Stimulated activated CD4-positive, alpha-beta T cell treated with anti-CD3 and anti-CD28 coated beads, Interleukin-1b, Interleukin-23, amount 100 ng/mL, for 1 hour (primary cell): ENCODE measurements around the gene DAND5.

Experiments
- DNase-seq, 2 donors: peaks; one replicate each; pipeline ENCODE4 v3.0.0-alpha.2; 2020; ENCODE audit warnings: low read depth in 2 of 2

Gene DAND5

DNA sequence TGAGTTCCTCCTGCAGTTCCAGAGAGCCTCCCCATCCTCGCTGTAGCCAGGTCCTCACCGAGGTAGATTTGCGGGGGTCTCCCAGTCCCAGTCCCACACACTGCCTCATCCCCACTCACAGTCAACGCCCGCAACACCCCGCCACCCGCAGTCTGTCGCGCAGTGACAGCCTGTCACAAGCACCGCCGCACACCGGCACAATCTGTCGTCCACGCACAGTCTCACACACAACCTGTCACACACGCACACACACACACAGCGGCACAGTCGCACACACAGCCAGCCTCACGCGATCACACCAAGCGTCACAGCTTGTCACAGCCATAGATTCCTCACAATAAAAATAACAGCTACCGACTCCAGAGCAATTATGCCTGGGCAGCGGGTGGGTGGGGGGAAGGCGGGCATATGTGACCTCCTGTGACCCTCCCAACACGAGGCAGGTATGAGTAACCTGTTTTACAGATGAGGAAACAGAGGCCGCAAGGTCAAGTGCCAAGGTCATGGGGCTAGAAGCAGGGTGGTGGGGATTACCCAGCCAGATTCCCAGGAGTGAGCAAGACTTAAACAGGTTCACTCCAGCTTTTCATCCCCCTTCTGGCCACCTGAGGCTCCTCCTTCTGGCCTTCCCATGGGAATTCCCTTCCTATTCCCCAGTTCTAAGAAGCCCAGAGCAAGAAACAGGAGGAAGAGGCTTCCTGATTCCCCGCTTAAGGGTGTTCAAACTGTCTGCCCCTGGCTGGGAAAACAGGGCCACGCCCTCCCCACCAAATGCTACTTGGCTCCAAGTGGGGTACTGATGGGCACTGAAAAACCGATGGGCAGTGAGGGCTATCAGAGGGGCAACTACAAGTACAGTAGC lies 39.8 kb downstream of the DAND5 start:
- no peak for DNase-seq

GRCh38 chr19:13010038-13010991 lies 40.9 kb downstream of the DAND5 start:
- DNase-seq, result no peak

DNA sequence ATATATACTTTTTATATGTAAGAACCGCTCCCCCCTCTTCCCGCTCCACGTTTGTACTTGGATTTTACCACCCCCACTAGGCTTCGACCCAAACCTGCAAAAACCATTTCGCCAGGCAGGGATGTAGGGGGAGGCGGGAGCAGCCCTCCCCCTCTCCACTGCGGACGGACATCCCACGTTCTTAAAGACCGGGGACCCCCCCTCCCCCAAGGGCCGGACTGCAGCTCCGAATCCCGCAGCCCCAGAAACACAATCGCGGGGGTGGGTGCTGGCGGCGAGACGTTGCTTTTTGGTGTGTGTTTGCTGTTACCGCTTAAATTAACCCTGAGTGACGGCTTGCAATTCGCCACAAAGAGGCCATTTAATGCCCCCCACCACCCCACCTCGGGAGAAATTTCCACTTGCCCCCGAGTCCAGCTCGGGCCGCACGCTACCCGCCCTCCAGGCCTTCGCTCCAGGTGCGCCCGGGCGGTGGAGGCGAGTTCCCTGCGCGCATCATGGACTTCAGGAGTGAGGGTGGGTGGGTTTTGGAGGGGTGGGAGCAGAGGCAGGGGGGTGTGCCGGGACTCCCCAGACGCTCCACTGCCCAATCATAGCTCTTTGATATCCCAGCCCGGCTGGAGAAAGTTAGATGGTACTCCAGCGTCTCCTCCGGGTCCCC lies 41.7 kb downstream of the DAND5 start:
- no peak for DNase-seq

DNA sequence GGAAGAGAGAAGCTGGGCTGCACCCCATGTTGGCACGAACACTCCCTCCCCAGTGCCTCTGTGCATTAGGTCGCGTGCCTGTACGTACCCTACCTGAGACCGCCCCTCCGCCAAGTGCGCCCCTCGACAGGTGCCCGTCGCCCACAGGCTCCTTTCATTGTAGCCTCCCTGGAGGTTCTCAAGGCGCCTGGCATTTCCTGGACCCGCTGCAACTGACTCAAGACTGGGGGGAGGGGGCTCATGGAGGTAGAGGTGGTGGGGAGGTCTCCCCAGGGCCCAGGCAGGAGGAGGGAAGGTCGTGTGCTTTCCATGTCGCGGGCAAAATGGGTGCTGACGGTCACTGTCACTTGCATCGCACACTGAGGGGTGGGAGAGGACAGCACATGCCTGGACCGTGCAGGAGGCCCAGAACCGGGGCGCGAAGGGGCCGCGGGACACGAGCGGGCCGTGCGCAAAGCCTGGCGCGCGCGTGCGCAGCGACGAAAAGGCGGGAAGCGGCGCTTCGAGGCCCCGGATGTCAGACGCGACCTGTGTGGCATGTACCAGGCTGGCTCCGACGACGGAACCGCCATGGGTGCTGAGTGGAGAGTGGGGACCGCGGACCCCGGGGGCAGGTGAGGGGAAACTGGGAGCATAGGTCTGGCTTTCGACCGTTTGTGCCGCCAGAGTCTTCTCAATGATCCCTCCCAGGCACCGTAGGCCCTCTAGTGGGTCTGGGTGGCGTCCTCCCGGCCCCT lies 42.4 kb downstream of the DAND5 start:
- DNase-seq, result no peak

DNA sequence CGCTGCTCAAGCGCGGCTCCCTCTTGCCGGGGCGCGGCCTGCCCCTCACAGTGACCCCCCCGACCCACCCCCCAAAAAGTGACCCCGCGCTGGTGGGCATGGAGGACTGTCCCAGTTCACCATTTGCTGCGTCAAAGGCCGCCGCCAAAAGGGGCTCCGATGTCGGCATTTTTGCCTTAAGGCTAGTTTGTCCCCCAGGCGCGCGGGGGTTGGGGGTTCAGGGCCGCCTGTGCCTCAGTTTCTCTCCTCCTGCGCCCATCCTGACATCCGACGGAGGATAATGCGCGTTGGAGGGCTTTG lies 43.0 kb downstream of the DAND5 start:
- DNase-seq, result no peak

GRCh38 chr19:13012690-13013608 lies 43.6 kb downstream of the DAND5 start:
- no peak for DNase-seq

DNA sequence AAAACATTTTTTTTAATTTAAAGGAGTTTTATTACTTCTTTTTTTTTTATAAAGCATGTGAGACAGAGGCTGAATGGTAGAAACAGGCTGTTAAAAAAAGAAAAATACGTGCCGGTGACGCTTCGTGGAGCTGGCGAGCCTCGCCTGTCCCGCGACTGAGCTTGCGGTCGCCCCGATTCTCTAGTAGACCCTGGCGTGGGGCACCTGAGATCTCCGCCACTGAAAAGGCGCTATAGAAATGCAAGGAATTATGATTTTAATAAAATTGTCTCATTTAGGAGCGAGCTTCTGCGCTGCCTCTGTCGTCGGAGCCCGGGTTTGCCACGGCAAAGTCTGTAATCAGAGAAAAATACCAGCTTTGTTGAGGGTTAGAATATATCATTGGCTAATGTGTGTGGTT lies 44.3 kb downstream of the DAND5 start:
- no peak for DNase-seq

DNA sequence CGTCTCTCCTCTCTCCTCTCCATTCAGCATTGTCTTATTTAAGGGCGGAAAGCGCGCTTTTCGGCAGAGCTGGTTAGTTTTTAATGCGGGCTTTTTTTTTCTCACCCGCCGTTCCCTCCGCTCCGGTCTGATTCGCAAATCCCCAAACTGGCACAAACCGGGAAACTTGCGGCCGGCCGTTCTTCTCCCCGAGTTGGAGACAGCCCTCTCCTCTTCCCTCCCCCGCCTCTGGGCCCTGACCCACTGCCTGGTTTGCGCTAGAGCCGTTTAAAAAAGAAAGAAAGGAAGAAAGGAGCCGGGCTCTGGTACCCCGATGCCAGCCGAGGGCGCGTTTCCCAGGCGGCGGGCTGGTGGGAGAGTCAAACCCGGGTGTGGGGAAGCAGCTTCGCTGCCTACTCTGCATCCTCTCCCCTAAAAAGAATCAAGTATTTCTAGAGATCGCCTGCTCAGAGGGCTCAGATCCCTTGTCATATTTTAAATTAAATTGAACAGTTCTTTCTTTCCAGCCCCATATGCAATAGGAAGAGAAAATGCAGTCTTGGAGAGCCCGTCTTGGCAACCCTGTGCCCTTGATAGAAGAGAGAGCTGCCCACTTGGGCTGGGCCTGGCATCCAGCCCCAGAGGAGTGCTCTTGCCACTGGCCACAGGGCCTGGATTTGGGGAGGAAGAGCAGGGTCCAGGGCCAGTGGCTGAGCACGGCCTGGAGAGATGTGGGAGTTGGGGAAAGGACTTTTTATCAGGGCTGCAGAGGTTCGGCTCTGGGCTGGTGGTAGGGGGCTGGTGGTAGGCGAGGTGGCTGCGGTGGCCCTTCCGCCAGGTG lies 44.9 kb downstream of the DAND5 start:
- DNase-seq, result no peak

DNA sequence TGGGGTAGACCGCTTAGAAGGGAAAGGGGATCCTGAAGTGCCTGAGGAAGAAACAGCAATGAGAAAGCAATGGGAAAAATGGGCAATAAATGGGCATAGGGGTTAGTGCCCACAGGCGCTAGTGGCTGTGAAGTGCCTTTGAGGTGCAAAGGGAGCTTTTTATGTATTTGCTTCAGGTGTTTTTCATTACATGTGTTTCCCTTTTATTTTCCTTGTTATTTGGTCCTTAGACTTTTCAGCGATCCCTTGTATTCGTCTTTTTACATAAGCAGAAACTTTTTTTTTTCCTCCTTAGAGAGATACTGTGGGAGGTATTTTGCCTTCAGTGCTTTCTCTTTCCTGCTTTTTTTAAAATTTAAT lies 45.5 kb downstream of the DAND5 start:
- no peak for DNase-seq

- DNase-seq, result no peak
Measured at GRCh38 chr19:13015361-13016223, 46.2 kb downstream of the DAND5 start.

GRCh38 chr19:13016245-13016627 lies 46.9 kb downstream of the DAND5 start:
- no peak for DNase-seq

DNA sequence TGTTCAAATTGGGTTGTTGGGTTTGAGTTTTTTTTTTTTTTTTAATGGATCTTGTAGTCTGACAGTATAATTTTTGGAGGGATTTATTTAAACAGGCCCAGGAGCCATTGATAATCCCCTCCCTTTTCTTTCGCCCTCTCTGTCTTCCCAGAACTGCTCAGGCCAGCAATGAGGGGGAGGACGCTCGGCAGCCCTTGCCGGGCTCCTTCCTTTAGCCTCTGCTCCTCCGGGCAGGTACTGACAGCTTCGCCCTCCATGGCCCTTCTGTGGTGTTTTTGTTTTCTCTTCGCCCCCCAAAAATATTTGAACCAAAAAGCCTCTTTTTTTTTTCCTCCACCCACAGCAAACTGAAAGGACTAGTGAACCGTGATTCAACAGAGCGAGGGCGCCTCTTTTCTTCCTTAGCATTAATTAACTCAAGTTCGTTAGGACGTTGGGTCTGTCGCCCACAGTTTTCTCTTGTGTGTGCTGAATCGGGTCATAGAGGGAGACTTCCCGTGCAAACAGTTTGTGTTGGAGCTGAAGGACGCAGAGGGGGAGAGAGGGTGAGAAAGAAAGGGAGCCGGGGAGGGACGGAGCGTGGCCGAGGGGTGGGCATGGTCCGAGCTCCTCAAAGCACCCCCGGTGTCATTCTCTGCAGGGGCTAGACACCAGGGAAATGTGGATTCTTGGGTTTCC lies 47.4 kb downstream of the DAND5 start:
- DNase-seq, result no peak

DNA sequence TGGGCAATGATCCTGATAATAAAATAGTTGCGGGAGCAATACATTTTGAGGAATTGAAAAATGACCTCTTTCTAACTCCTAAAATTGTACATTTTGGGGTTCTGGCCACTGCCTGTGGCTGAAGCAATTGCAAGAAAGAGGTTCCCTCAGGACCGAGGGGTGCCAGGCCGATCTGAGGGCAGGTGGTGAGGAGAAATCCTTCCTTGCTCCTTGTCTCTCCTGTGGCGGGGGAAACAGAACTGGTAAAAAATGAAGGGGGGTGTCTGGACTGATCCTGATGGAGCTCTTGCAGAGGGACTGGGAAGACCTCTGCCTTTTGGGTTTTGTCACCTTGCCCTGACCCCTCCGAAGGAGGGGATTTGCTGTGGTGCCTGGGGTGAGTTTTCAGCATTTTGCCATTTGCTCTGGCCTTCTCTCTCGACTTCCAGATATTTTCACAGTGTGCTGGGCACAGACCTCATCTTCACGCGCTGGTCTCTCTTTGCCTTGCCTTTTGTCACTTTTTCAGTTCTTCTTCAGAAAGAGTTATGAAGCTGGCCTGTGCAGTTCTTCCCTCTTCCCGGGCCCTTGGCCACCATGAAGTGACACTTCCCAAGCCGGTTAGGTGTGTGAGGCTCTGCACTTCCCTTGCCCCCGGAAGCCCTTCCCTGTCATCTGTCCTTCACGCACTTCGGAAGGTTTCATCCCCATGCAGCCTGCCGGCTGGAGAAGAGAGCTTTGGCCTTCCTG lies 48.1 kb downstream of the DAND5 start:
- no peak for DNase-seq

- DNase-seq, result no peak
Measured at GRCh38 chr19:13018035-13018914, 48.9 kb downstream of the DAND5 start.

- no peak for DNase-seq
Measured at GRCh38 chr19:13019332-13019731, 50.0 kb downstream of the DAND5 start.

DNA sequence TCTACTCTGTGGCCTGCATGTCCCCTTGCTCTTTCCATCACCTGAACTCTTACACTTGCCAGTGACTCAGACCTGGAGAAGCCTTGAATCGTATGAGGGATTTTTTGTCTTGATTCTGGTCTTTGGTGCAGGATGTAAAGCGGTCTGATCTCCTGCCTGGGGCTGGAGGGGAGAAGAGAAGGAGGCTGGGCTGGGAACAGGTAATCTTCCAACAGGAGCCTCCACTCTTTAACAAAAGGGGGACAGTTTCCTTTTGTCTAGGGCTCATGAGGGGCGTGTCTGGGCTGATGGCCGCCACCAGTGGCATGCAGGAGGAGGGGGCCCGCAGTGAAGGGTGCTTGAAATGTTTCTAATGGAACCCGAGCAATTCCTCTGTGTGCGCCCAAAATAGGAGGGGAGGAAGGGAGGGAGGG lies 50.6 kb downstream of the DAND5 start:
- DNase-seq, result no peak
